GM23338 (cell line): ENCODE results near the gene ST6GALNAC3. TPM values are rescaled to one million over a fixed set of nuclear protein-coding genes. Genes with fewer than 3 reads are reported as not detected.

Source experiments
- ATAC-seq: fragments of 200-7000 bp; cut with Tn5 transposase; 3 replicates; pipeline ENCODE4 v1.9.1; 2020
- DNase-seq: peaks from one replicate; pipeline ENCODE4 v3.0.0-alpha.2; 2015; ENCODE audit warnings: low spot score
- H2AFZ ChIP-seq: fragments of 200-600 bp; sonication (generic); 2 replicates; pipeline ENCODE4 v1.8.0; 2016; ENCODE audit warnings: antibody characterized with exemption, mild to moderate bottlenecking, moderate library complexity
- H3F3A ChIP-seq: fragments of 200-600 bp; sonication (generic); replicated peaks from 2 replicates; pipeline ENCODE4 v1.8.0; 2017; ENCODE audit warnings: antibody characterized with exemption, mixed run types, low read depth
- H3K27ac ChIP-seq: fragments of 200-600 bp; sonication (generic); 2 replicates; pipeline ENCODE4 v1.6.1; 2016; ENCODE audit warnings: low read depth
- H3K27me3 ChIP-seq: fragments of 200-600 bp; sonication (generic); 2 replicates; pipeline ENCODE4 v1.8.0; 2016; ENCODE audit warnings: mild to moderate bottlenecking, mixed run types, moderate library complexity; ENCODE audit not compliant: insufficient read depth
- H3K36me3 ChIP-seq: fragments of 200-600 bp; sonication (generic); 2 replicates; pipeline ENCODE4 v1.8.0; 2016; ENCODE audit warnings: mild to moderate bottlenecking; ENCODE audit not compliant: insufficient read depth
- H3K4me1 ChIP-seq: fragments of 200-600 bp; sonication (generic); 2 replicates; pipeline ENCODE4 v1.8.0; 2016; ENCODE audit warnings: mild to moderate bottlenecking, moderate library complexity; ENCODE audit not compliant: insufficient read depth
- H3K4me2 ChIP-seq: fragments of 200-600 bp; sonication (generic); 2 replicates; pipeline ENCODE4 v1.7.1; 2017; ENCODE audit warnings: mixed run types
- H3K4me3 ChIP-seq: fragments of 200-600 bp; sonication (generic); 2 replicates; pipeline ENCODE4 v1.6.1; 2016; ENCODE audit warnings: mixed run types
- H3K79me2 ChIP-seq: fragments of 200-600 bp; sonication (generic); replicated peaks from 2 replicates; pipeline ENCODE4 v1.8.0; 2017; ENCODE audit warnings: mild to moderate bottlenecking; ENCODE audit not compliant: insufficient read depth
- H3K9me2 ChIP-seq: fragments of 200-600 bp; sonication (generic); 2 replicates; pipeline ENCODE4 v1.8.0; 2017; ENCODE audit not compliant: insufficient read depth
- H4K20me1 ChIP-seq: fragments of 200-600 bp; sonication (generic); replicated peaks from 2 replicates; pipeline ENCODE4 v1.8.0; 2017; ENCODE audit warnings: mild to moderate bottlenecking; ENCODE audit not compliant: insufficient read depth
- H3K27ac Mint-ChIP-seq: 2 replicates; pipeline ENCODE4 v1.8.0; 2020; ENCODE audit warnings: inconsistent platforms, mild to moderate bottlenecking, moderate library complexity, mixed read lengths
- H3K27me3 Mint-ChIP-seq: 3 replicates; pipeline ENCODE4 v1.8.0; 2022; ENCODE audit warnings: low read depth, mild to moderate bottlenecking, moderate library complexity, mixed read lengths, inconsistent platforms; ENCODE audit not compliant: insufficient read depth, poor library complexity
- H3K36me3 Mint-ChIP-seq: 3 replicates; pipeline ENCODE4 v1.8.0; 2021; ENCODE audit warnings: low read depth, mild to moderate bottlenecking, inconsistent platforms, moderate library complexity, mixed read lengths
- H3K4me1 Mint-ChIP-seq: 3 replicates; pipeline ENCODE4 v1.8.0; 2020; ENCODE audit warnings: mild to moderate bottlenecking, inconsistent platforms, mixed read lengths
- H3K4me3 Mint-ChIP-seq: 3 replicates; pipeline ENCODE4 v1.8.0; 2021; ENCODE audit warnings: moderate library complexity, mild to moderate bottlenecking, inconsistent platforms, mixed read lengths
- H3K9me3 Mint-ChIP-seq: 3 replicates; pipeline ENCODE4 v1.8.0; 2020; ENCODE audit warnings: moderate library complexity, mild to moderate bottlenecking, inconsistent platforms, mixed read lengths
- CREB1 ChIP-seq: fragments of 250-450 bp; sonication (Bioruptor Pico); IDR thresholded peaks from 2 replicates; pipeline ENCODE4 v1.5.0; 2020; ENCODE audit warnings: low read depth, mild to moderate bottlenecking, moderate library complexity
- CTCF ChIP-seq, 2 experiments: fragments of 200-600 bp in 1 of 2; sonication (generic) in 1 of 2; conservative IDR thresholded peaks; 2 replicates each; pipeline versions ENCODE4 v1.5.1 to v1.6.1; 2016 to 2017; ENCODE audit warnings: antibody characterized with exemption in 2 of 2, low read depth in 2 of 2, mild to moderate bottlenecking in 2 of 2, moderate library complexity in 1 of 2
- ETS1 ChIP-seq: IDR thresholded peaks from 2 replicates; pipeline ENCODE4 v1.6.1; 2016; ENCODE audit warnings: antibody characterized with exemption
- EZH2 ChIP-seq: fragments of 200-600 bp; sonication (generic); IDR thresholded peaks from one replicate; pipeline ENCODE4 v1.8.0; 2017; ENCODE audit warnings: antibody characterized with exemption, mild to moderate bottlenecking, low read depth; ENCODE audit not compliant: unreplicated experiment
- EZH2phosphoT487 ChIP-seq: fragments of 200-600 bp; sonication (generic); IDR thresholded peaks from one replicate; pipeline ENCODE4 v1.8.1; 2018; ENCODE audit warnings: antibody characterized with exemption; ENCODE audit not compliant: unreplicated experiment
- JUNB ChIP-seq: IDR thresholded peaks from one replicate; pipeline ENCODE4 v1.6.1; 2016; ENCODE audit warnings: antibody characterized with exemption; ENCODE audit not compliant: unreplicated experiment
- NANOG ChIP-seq: IDR thresholded peaks from 2 replicates; pipeline ENCODE4 v1.6.1; 2016; ENCODE audit warnings: antibody characterized with exemption, borderline replicate concordance
- POLR2AphosphoS5 ChIP-seq: IDR thresholded peaks from 2 replicates; pipeline ENCODE4 v1.6.1; 2016; ENCODE audit warnings: antibody characterized with exemption, low read depth
- REST ChIP-seq: IDR thresholded peaks from one replicate; pipeline ENCODE4 v1.6.1; 2018; ENCODE audit warnings: antibody characterized with exemption; ENCODE audit not compliant: unreplicated experiment
- STAT1 ChIP-seq: IDR thresholded peaks from one replicate; pipeline ENCODE4 v1.6.1; 2016; ENCODE audit warnings: antibody characterized with exemption; ENCODE audit not compliant: unreplicated experiment
- ZNF114 ChIP-seq: fragments of 250-450 bp; sonication (Bioruptor Pico); IDR thresholded peaks from 2 replicates; pipeline ENCODE4 v1.5.0; 2020; ENCODE audit warnings: mild to moderate bottlenecking, moderate library complexity
- ZNF331 ChIP-seq: fragments of 250-450 bp; sonication (Bioruptor Pico); IDR thresholded peaks from 2 replicates; pipeline ENCODE4 v1.5.0; 2020; ENCODE audit warnings: low read depth, mild to moderate bottlenecking, moderate library complexity
- ZNF462 ChIP-seq: fragments of 250-450 bp; sonication (Bioruptor Pico); IDR thresholded peaks from 2 replicates; pipeline ENCODE4 v1.5.0; 2020; ENCODE audit warnings: mild to moderate bottlenecking, moderate library complexity
- polyA plus RNA-seq: library from polyadenylated mRNA; unstranded; fragments of >200 nt; fragmentation: Nextera tagmentation; extraction: Ambion mirVana; gene quantifications from 2 replicates; pipeline ENCODE4 v1.2.1, GENCODE V29; 2016
- total RNA-seq: library from RNA; depleted of rRNA; stranded (reverse); fragments of >200 nt; shearing (Covaris generic); gene quantifications from 2 replicates; pipeline ENCODE4 v1.2.3, GENCODE V29; 2014

Gene ST6GALNAC3
- total and polyA plus RNA-seq, 2 experiments from 2014 or later, result 4.7 to 11.6 TPM

- Histone ChIP-seq H3K27ac (no peak overlapping the region), H3K27me3 (no peaks in the 10 kb centered on the region), H3K4me2 (no peak overlapping the region), H3K36me3 (no peaks in the 10 kb centered on the region), H3K4me1 (peaks cover 22% of the 10 kb centered on the region), H2AFZ (no peak overlapping the region), H3K4me3 (no peak overlapping the region), H3K79me2 (no peaks in the 10 kb centered on the region), H4K20me1 (no peaks in the 10 kb centered on the region), H3K9me2 (no peaks in the 10 kb centered on the region), H3F3A (no peaks in the 10 kb centered on the region)
- Mint-ChIP-seq H3K27me3 (no peaks in the 10 kb centered on the region), H3K9me3 (no peaks in the 10 kb centered on the region), H3K27ac (no peak overlapping the region), H3K4me3 (no peak overlapping the region), H3K4me1 (peaks cover 16% of the 10 kb centered on the region), H3K36me3 (no peaks in the 10 kb centered on the region)
- no peak for ATAC-seq
- no peak for DNase-seq
- no peak for TF ChIP-seq POLR2AphosphoS5
- no peak for TF ChIP-seq ZNF331 (CRISPR knock-in tag)
- no peak for TF ChIP-seq ZNF462
- no peak for TF ChIP-seq CTCF (conservative IDR thresholded peaks at IDR 0.05; ENCODE audit: low read depth in 2 of 2)
- TF ChIP-seq STAT1, result no peak
- TF ChIP-seq REST, result no peak
- no peak for TF ChIP-seq EZH2phosphoT487
- TF ChIP-seq ZNF114, result no peak
- no peak for TF ChIP-seq EZH2
- no peak for TF ChIP-seq CREB1 (CRISPR knock-in tag)
- TF ChIP-seq ETS1, result no peak
- no peak for TF ChIP-seq NANOG
- no peak for TF ChIP-seq JUNB
These were observed 315.9 kb downstream of the ST6GALNAC3 start for GRCh38 chr1:76390456-76390855.
